ENCODE measurements around the gene TYMS. TPM values are rescaled to one million over a fixed set of nuclear protein-coding genes. Genes with fewer than 3 reads are reported as not detected.

Gene TYMS
- total RNA-seq, 1 donor from 2014 or later, result 67.4 TPM

DNA sequence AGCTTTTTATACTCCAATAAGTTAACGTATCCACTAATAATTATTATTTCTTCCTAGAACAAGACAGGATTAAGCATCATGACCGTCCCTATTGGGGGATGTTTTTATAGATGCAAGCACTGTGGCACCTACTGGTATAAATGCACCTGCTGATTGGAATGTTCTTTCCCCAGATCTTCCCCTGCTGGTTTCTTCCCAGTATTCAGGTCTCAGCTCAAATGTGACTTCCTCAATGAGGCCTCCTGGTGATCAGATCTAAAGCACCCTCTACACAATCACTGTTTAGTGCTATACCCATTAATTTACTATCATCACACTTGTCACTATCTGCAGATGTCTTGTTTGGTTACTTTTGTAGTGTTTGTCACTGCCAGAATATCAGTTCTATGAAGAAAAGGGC, 3.9 kb upstream of the TYMS start:
- TF ChIP-seq, protein P1, sequence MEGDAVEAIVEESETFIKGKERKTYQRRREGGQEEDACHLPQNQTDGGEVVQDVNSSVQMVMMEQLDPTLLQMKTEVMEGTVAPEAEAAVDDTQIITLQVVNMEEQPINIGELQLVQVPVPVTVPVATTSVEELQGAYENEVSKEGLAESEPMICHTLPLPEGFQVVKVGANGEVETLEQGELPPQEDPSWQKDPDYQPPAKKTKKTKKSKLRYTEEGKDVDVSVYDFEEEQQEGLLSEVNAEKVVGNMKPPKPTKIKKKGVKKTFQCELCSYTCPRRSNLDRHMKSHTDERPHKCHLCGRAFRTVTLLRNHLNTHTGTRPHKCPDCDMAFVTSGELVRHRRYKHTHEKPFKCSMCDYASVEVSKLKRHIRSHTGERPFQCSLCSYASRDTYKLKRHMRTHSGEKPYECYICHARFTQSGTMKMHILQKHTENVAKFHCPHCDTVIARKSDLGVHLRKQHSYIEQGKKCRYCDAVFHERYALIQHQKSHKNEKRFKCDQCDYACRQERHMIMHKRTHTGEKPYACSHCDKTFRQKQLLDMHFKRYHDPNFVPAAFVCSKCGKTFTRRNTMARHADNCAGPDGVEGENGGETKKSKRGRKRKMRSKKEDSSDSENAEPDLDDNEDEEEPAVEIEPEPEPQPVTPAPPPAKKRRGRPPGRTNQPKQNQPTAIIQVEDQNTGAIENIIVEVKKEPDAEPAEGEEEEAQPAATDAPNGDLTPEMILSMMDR (IDR thresholded peaks at IDR 0.05; ENCODE audit: unreplicated experiment), result no peak
- Mint-ChIP-seq H3K9me3 (ENCODE audit: low read depth) (no peaks in the 10 kb centered on the region), H3K27me3 (no peaks in the 10 kb centered on the region), H3K27ac (no peak overlapping the region), H3K36me3 (ENCODE audit: insufficient read depth) (no peaks in the 10 kb centered on the region), H3K4me1 (ENCODE audit: low read depth) (peaks cover 1% of the 10 kb centered on the region), H3K4me3 (ENCODE audit: low read depth) (no peak overlapping the region)
- no peak for DNase-seq (ENCODE audit: low spot score, unreplicated experiment)

DNA sequence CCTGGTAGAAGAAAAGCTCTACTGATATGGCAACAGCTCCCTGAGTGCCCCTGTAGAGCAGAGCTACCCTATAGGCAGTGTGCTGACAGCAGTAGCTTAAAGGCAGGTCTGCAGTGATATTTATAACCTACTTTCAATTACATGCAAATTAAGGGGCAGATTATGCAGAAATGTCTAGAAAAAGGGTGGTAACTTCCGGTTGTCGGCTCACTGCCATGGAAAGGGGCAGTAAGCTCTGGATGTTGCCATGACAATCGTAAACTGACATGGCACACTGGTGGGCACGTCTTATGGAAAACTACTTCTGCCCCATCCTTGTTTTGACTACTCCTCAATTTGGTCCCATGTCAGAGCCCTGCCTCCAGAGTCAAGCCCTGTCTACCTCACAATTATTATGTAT, 2.9 kb upstream of the TYMS start:
- H3K27ac Mint-ChIP-seq, result no peak overlapping the region
- DNase-seq (ENCODE audit: low spot score, unreplicated experiment), result no peak
- TF ChIP-seq, protein P1 (IDR thresholded peaks at IDR 0.05; ENCODE audit: unreplicated experiment), result no peak
- peaks cover 2% of the 10 kb centered on the region for H3K36me3 Mint-ChIP-seq (ENCODE audit: insufficient read depth)
- H3K4me1 Mint-ChIP-seq (ENCODE audit: low read depth), result peaks cover 9% of the 10 kb centered on the region
- H3K9me3 Mint-ChIP-seq (ENCODE audit: low read depth), result no peaks in the 10 kb centered on the region
- no peaks in the 10 kb centered on the region for H3K27me3 Mint-ChIP-seq
- H3K4me3 Mint-ChIP-seq (ENCODE audit: low read depth), result no peak overlapping the region

DNA sequence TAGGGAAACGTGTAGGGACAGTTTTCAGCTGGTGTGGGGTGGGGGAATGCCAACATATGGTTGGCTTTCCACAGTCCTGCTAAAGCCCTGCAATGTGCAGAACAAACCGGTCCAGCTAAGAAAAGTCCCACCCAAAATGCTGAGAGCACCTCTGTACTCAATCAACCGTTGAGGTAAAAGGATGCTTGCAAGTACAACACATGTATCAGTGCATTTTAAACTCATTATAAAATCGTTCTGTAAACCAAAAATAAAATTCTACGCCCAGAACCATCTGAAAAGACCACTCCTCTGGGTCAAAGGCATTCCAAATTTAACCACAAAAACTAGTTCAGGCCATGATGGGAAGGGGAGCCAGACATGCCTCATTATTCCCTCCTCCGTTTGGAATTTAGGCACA, 2.0 kb upstream of the TYMS start:
- Mint-ChIP-seq H3K27ac (no peak overlapping the region), H3K36me3 (ENCODE audit: insufficient read depth) (peaks cover 7% of the 10 kb centered on the region), H3K4me1 (ENCODE audit: low read depth) (peaks cover 9% of the 10 kb centered on the region), H3K4me3 (ENCODE audit: low read depth) (peak overlapping the region; percentile 56), H3K27me3 (no peaks in the 10 kb centered on the region), H3K9me3 (ENCODE audit: low read depth) (no peaks in the 10 kb centered on the region)
- TF ChIP-seq, protein P1 (IDR thresholded peaks at IDR 0.05; ENCODE audit: unreplicated experiment), result no peak
- DNase-seq (ENCODE audit: low spot score, unreplicated experiment), result no peak

DNA sequence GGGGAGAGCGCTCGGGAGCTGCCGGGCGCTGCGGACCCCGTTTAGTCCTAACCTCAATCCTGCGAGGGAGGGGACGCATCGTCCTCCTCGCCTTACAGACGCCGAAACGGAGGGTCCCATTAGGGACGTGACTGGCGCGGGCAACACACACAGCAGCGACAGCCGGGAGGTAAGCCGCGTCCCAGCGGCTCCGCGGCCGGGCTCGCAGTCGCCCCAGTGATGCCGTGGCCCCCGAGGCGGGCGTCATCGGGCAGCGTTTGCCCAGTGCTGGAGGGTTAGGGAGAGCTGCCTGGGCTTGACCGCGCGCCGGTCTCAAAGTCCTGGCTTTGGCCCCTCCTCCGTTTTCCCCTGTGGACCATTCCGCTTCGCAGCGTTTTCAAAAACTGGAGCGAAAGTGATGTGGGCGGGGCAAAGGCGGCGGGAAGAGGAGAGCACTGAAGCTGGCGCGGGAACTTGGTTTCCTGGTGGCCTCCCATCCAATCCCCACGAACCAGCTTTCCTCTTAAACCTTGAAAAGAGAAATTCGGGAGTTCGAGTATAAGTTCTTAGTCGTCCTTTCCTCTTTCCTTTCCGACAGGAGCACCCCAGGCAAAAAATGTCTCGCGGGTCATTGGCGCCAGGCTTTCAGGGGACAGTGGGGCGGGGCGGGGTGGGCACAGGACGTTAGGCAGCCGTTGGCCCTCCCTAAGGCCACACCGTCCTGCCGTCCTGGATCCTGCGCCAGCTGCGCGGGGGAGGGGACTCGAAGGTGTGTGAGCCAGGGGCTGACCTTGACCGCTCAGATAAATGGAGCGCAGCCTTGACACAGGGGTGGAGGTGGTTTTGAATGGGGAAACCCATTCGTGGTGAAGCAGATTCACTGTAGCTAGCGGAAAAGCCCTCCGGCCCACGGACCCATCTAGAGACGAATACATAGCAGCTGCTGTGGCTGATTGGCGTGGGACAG, 821 bp downstream of the TYMS start:
- H3K27ac Mint-ChIP-seq, result peak overlapping the region; percentile 89
- H3K27me3 Mint-ChIP-seq, result no peaks in the 10 kb centered on the region
- peaks cover 24% of the 10 kb centered on the region for H3K36me3 Mint-ChIP-seq (ENCODE audit: insufficient read depth)
- H3K4me1 Mint-ChIP-seq (ENCODE audit: low read depth), result peaks cover 9% of the 10 kb centered on the region
- TF ChIP-seq, protein P1 (IDR thresholded peaks at IDR 0.05; ENCODE audit: unreplicated experiment), result no peak
- peaks cover 7% of the 10 kb centered on the region for H3K9me3 Mint-ChIP-seq (ENCODE audit: low read depth)
- DNase-seq (ENCODE audit: low spot score, unreplicated experiment), result peak; percentile 71
- H3K4me3 Mint-ChIP-seq (ENCODE audit: low read depth), result peak overlapping the region; percentile 84

DNA sequence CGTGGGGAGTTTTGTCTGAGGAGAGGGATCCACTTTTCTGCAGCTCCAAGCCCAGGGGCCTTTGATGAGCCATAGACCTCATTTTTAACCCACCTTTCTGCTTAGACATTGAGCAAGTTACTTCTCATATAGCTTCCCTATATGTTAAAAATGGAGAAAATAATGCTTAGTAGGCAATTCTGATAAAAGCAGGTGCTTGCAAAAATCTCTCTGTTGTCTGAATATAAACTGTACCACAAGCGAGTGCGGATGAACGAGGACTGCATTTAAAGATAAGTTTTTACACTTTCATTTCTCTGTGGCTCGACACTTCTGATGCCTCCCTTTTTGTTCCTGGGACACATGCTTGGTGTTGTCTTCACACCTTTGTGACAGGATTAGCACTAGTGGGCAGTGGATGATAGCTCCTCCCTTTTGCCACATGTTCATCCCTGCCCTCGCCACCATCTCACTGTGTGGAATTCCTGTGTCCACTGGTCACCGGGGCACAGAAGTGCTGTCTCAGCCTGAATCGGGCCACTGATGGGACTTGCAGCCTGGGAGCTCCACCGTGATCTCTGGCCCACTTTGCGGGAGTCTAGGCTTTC, 1.6 kb downstream of the TYMS start:
- Mint-ChIP-seq H3K27ac (peak overlapping the region; percentile 60), H3K36me3 (ENCODE audit: insufficient read depth) (peaks cover 25% of the 10 kb centered on the region), H3K27me3 (no peaks in the 10 kb centered on the region), H3K4me3 (ENCODE audit: low read depth) (peak overlapping the region; percentile 84), H3K4me1 (ENCODE audit: low read depth) (peaks cover 9% of the 10 kb centered on the region), H3K9me3 (ENCODE audit: low read depth) (peaks cover 7% of the 10 kb centered on the region)
- TF ChIP-seq, protein P1 (IDR thresholded peaks at IDR 0.05; ENCODE audit: unreplicated experiment), result no peak
- no peak for DNase-seq (ENCODE audit: low spot score, unreplicated experiment)

All from progenitor cell of endocrine pancreas (in vitro differentiated cells).